ENCODE results near the gene MINDY2. TPM values are rescaled to one million over a fixed set of nuclear protein-coding genes. Genes with fewer than 3 reads are reported as not detected.

MINDY2 gene
- total and polyA plus RNA-seq, 2 donors (not counting 1 experiment from before 2014, with no cell fraction given): 21.1 to 22.3 TPM

DNA sequence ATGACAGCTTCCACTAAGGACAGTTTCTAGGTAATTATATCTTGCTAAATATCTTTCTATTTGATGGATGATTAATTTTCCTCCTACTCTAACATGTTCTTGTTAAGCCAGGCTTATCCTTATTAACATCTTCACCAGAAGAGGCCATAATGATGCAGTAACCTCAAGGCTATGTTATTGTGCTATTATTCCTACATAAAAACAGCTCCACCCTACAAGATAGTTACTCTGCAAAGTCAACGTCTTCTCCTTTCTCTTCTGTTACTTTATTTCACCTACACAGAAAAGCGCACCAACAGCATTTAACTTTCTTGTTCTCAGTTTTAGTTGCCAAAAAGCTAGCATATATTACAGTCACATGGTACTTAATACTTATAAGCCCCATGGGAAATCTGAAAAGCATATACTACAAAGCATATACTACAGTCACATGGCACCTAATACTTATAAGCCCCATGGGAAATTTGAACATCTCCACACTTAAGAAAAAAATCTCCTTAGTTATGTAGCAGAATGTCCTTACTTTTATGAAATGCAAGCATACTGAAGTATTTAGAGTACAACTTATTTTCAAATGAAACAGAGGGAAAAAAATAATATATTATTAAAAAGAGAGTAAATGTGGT, 35.0 kb upstream of the MINDY2 start:
- TF ChIP-seq, protein P1, sequence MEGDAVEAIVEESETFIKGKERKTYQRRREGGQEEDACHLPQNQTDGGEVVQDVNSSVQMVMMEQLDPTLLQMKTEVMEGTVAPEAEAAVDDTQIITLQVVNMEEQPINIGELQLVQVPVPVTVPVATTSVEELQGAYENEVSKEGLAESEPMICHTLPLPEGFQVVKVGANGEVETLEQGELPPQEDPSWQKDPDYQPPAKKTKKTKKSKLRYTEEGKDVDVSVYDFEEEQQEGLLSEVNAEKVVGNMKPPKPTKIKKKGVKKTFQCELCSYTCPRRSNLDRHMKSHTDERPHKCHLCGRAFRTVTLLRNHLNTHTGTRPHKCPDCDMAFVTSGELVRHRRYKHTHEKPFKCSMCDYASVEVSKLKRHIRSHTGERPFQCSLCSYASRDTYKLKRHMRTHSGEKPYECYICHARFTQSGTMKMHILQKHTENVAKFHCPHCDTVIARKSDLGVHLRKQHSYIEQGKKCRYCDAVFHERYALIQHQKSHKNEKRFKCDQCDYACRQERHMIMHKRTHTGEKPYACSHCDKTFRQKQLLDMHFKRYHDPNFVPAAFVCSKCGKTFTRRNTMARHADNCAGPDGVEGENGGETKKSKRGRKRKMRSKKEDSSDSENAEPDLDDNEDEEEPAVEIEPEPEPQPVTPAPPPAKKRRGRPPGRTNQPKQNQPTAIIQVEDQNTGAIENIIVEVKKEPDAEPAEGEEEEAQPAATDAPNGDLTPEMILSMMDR (conservative IDR thresholded peaks at IDR 0.05 in 1 of 2, IDR thresholded peaks at IDR 0.05 in 1 of 2; ENCODE audit: low read depth in 1 of 2, low read length in 2 of 2): no peak
- no peak for TF ChIP-seq EZH2 (IDR thresholded peaks at IDR 0.05; ENCODE audit: low read length, missing control alignments)
- Histone ChIP-seq H3K79me2 (ENCODE audit: control insufficient read depth, insufficient read depth, low read length) (peaks cover 90% of the 10 kb centered on the region), H3K4me3 (replicated peaks in 1 of 4; ENCODE audit: control extremely low read depth in 1 of 4, insufficient read depth in 1 of 4, low read depth in 3 of 4, low read length in 4 of 4) (no peak overlapping the region), H3K4me1 (ENCODE audit: control insufficient read depth, extremely low read depth, insufficient read depth, low read length) (peaks cover 5% of the 10 kb centered on the region), H3K4me2 (ENCODE audit: extremely low read depth, insufficient read depth, low read length) (no peak overlapping the region), H3K36me3 (ENCODE audit: control insufficient read depth, insufficient read depth, low read length) (no peaks in the 10 kb centered on the region), H2AFZ (ENCODE audit: low read length) (no peak overlapping the region), H3K9ac (ENCODE audit: insufficient read depth, low read length) (no peak overlapping the region), H3K9me3 (ENCODE audit: control insufficient read depth, insufficient read depth, low read depth, low read length) (no peaks in the 10 kb centered on the region), H3K27me3 (ENCODE audit: control insufficient read depth, insufficient read depth, low read length) (no peaks in the 10 kb centered on the region), H4K20me1 (ENCODE audit: control insufficient read depth, extremely low read depth, insufficient read depth, low read length) (peaks cover 2% of the 10 kb centered on the region), H3K27ac (ENCODE audit: insufficient read depth, low read length) (no peak overlapping the region)
- no peak for DNase-seq (ENCODE audit: low read depth in 2 of 2)

DNA sequence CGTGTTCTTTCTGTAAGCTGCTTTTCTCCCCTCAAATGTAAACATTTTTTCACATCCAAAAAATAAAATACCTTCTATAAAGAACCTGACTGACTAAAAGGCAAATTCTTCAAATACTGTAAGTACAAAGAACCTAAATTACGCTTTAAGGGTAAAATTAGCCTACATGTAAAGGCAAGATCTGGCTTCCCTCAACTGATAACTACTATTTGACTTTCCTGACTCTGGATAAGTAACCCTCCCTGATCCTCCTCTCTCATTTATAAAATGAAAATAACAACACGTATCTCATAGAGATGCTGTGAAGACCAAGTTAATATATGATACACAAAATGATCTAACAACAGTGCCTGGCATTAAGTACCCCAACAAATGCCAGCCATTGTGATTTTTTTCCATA, 33.8 kb upstream of the MINDY2 start:
- Histone ChIP-seq H3K36me3 (ENCODE audit: control insufficient read depth, insufficient read depth, low read length) (no peaks in the 10 kb centered on the region), H3K4me2 (ENCODE audit: extremely low read depth, insufficient read depth, low read length) (no peak overlapping the region), H3K27me3 (ENCODE audit: control insufficient read depth, insufficient read depth, low read length) (no peaks in the 10 kb centered on the region), H3K4me1 (ENCODE audit: control insufficient read depth, extremely low read depth, insufficient read depth, low read length) (peaks cover 6% of the 10 kb centered on the region), H2AFZ (ENCODE audit: low read length) (no peak overlapping the region), H4K20me1 (ENCODE audit: control insufficient read depth, extremely low read depth, insufficient read depth, low read length) (peaks cover 4% of the 10 kb centered on the region), H3K9ac (ENCODE audit: insufficient read depth, low read length) (no peak overlapping the region), H3K27ac (ENCODE audit: insufficient read depth, low read length) (no peak overlapping the region), H3K79me2 (ENCODE audit: control insufficient read depth, insufficient read depth, low read length) (peaks cover 91% of the 10 kb centered on the region), H3K9me3 (ENCODE audit: control insufficient read depth, insufficient read depth, low read depth, low read length) (no peaks in the 10 kb centered on the region), H3K4me3 (replicated peaks in 1 of 4; ENCODE audit: control extremely low read depth in 1 of 4, insufficient read depth in 1 of 4, low read depth in 3 of 4, low read length in 4 of 4) (no peak overlapping the region)
- no peak for DNase-seq (ENCODE audit: low read depth in 2 of 2)
- TF ChIP-seq, protein P1 (conservative IDR thresholded peaks at IDR 0.05 in 1 of 2, IDR thresholded peaks at IDR 0.05 in 1 of 2; ENCODE audit: low read depth in 1 of 2, low read length in 2 of 2): no peak
- TF ChIP-seq EZH2 (IDR thresholded peaks at IDR 0.05; ENCODE audit: low read length, missing control alignments): no peak

DNA sequence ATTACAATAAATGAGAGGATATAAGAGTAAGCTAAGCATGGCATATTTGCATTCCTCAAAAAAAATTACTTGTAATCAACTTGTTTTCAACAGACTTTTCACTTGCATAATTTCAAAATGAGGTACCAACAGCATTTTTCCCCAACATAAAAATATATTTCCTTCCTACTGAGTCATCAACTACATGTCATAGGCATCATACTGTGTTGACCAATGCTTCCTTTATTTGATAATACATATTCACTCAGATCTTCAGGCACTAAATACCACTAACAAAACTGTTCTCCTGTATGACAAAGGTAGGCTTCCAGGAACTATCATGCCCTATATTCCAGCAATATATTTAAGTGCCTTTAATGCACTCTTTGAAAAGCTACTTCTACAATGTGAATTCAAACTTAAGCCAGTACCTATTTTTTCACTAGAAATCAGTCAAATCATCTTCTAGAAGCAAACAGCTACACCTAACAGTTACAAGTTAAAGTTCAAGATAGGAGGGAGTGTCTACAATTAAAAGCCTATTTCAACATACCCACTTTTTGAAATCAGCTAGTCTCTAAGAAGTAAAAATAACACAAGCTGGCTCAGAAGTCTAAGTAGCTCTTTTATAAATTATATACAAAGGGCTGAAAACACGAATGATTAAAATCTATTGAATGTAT, 32.9 kb upstream of the MINDY2 start:
- DNase-seq (ENCODE audit: low read depth in 2 of 2): peak in 1 of 2 donors; percentile 45
- peaks cover 4% of the 10 kb centered on the region for H4K20me1 ChIP-seq (ENCODE audit: control insufficient read depth, extremely low read depth, insufficient read depth, low read length)

More for the DNA sequence above, 32.9 kb upstream of the MINDY2 start:
- no peaks in the 10 kb centered on the region for H3K27me3 ChIP-seq (ENCODE audit: control insufficient read depth, insufficient read depth, low read length)
- H3K79me2 ChIP-seq (ENCODE audit: control insufficient read depth, insufficient read depth, low read length): peaks cover 92% of the 10 kb centered on the region
- no peak overlapping the region for H2AFZ ChIP-seq (ENCODE audit: low read length)
- H3K9ac ChIP-seq (ENCODE audit: insufficient read depth, low read length): no peak overlapping the region
- peaks cover 9% of the 10 kb centered on the region for H3K4me1 ChIP-seq (ENCODE audit: control insufficient read depth, extremely low read depth, insufficient read depth, low read length)
- H3K4me3 ChIP-seq (replicated peaks in 1 of 4; ENCODE audit: control extremely low read depth in 1 of 4, insufficient read depth in 1 of 4, low read depth in 3 of 4, low read length in 4 of 4): no peak overlapping the region
- no peak overlapping the region for H3K27ac ChIP-seq (ENCODE audit: insufficient read depth, low read length)
- TF ChIP-seq EZH2 (IDR thresholded peaks at IDR 0.05; ENCODE audit: low read length, missing control alignments): no peak
- TF ChIP-seq, protein P1 (conservative IDR thresholded peaks at IDR 0.05 in 1 of 2, IDR thresholded peaks at IDR 0.05 in 1 of 2; ENCODE audit: low read depth in 1 of 2, low read length in 2 of 2): no peak
- peak overlapping the region; percentile 48 for H3K4me2 ChIP-seq (ENCODE audit: extremely low read depth, insufficient read depth, low read length)
- H3K36me3 ChIP-seq (ENCODE audit: control insufficient read depth, insufficient read depth, low read length): no peaks in the 10 kb centered on the region
- H3K9me3 ChIP-seq (ENCODE audit: control insufficient read depth, insufficient read depth, low read depth, low read length): no peaks in the 10 kb centered on the region

Measured in fibroblast of lung (primary cell).